SK-N-SH (cell line): Measurements from ENCODE around the gene ENOX1. TPM values are rescaled to one million over a fixed set of nuclear protein-coding genes. Genes with fewer than 3 reads are reported as not detected.

ENCODE experiments used
- CTCF ChIA-PET: fragments of 300-600, 350-600 bp; formaldehyde crosslinking; extraction: SDS; loops from one replicate; lab custom pipeline; 2021; lab: Yijun Ruan, JAX
- POLR2A ChIA-PET: fragments of 350-600 bp; sonication (Branson Sonifier 250); formaldehyde crosslinking; extraction: SDS; loops from one replicate; lab custom pipeline; 2020; ENCODE audit warnings: antibody characterized with exemption, inconsistent platforms; lab: Yijun Ruan, JAX
- DNase-seq: peaks from one replicate; pipeline ENCODE4 v3.0.0; 2012
- H2AFZ ChIP-seq: fragments of 200-600 bp; sonication (generic); 2 replicates; pipeline ENCODE4 v1.8.1; 2016; ENCODE audit warnings: antibody characterized with exemption, mild to moderate bottlenecking, low read depth
- H3F3A ChIP-seq: fragments of 200-600 bp; sonication (generic); replicated peaks from 2 replicates; pipeline ENCODE3; 2016; ENCODE audit warnings: antibody characterized with exemption, mild to moderate bottlenecking; ENCODE audit not compliant: insufficient read depth
- H3K27ac ChIP-seq, 2 experiments: fragments of 200-500 bp in 1 of 2; fragments of 200-600 bp in 1 of 2; sonication (Bioruptor generic) in 1 of 2; sonication (generic), shearing (Covaris generic) in 1 of 2; 2 replicates each; pipeline versions ENCODE4 v1.5.1 to v1.6.1; 2014 to 2016; ENCODE audit warnings: low read depth in 2 of 2, inconsistent platforms in 1 of 2, low read length in 1 of 2, mild to moderate bottlenecking in 1 of 2, mixed read lengths in 1 of 2
- H3K27me3 ChIP-seq: fragments of 200-600 bp; sonication (generic), shearing (Covaris generic); 2 replicates; pipeline ENCODE4 v1.6.1; 2016; ENCODE audit warnings: mixed run types; ENCODE audit not compliant: insufficient read depth
- H3K36me3 ChIP-seq, 2 experiments: fragments of 200-500 bp in 1 of 2; fragments of 200-600 bp in 1 of 2; sonication (Bioruptor generic) in 1 of 2; sonication (generic) in 1 of 2; replicated peaks in 1 of 2; 2 replicates each; pipeline versions ENCODE3 to v1.5.1; 2014 to 2016; ENCODE audit warnings: low read length in 1 of 2, mild to moderate bottlenecking in 1 of 2; ENCODE audit not compliant: insufficient read depth in 2 of 2, control insufficient read depth in 1 of 2
- H3K4me1 ChIP-seq, 2 experiments: fragments of 200-500 bp in 1 of 2; fragments of 200-600 bp in 1 of 2; sonication (Bioruptor generic) in 1 of 2; sonication (generic), shearing (Covaris generic) in 1 of 2; 2 replicates each; pipeline versions ENCODE4 v1.5.1 to v1.6.1; 2014 to 2016; ENCODE audit warnings: low read depth in 1 of 2, low read length in 1 of 2, mixed run types in 1 of 2; ENCODE audit not compliant: insufficient read depth in 2 of 2, control insufficient read depth in 1 of 2
- H3K4me2 ChIP-seq: fragments of 200-600 bp; sonication (generic), shearing (Covaris generic); 2 replicates; pipeline ENCODE4 v1.6.1; 2017; ENCODE audit warnings: mixed run types
- H3K4me3 ChIP-seq, 2 experiments: fragments of 200-500 bp in 1 of 2; fragments of 200-600 bp in 1 of 2; sonication (Bioruptor generic) in 1 of 2; sonication (generic), shearing (Covaris generic) in 1 of 2; 2 replicates each; pipeline versions ENCODE4 v1.5.1 to v1.8.1; 2014 to 2016; ENCODE audit warnings: low read depth in 2 of 2, inconsistent platforms in 1 of 2, low read length in 1 of 2, mild to moderate bottlenecking in 1 of 2, mixed read lengths in 1 of 2, moderate library complexity in 1 of 2
- H3K79me2 ChIP-seq: fragments of 200-600 bp; sonication (generic); 2 replicates; pipeline ENCODE4 v1.8.1; 2017; ENCODE audit warnings: mild to moderate bottlenecking; ENCODE audit not compliant: insufficient read depth
- H3K9ac ChIP-seq: fragments of 200-600 bp; sonication (generic); 2 replicates; pipeline ENCODE4 v1.6.1; 2017; ENCODE audit warnings: mixed run types
- H3K9me2 ChIP-seq: fragments of 200-600 bp; sonication (generic); 2 replicates; pipeline ENCODE4 v1.6.1; 2017; ENCODE audit warnings: mixed run types
- H3K9me3 ChIP-seq: fragments of 200-600 bp; sonication (generic); 2 replicates; pipeline ENCODE4 v1.6.1; 2017; ENCODE audit warnings: mixed run types, mild to moderate bottlenecking, moderate library complexity
- H4K20me1 ChIP-seq: fragments of 200-600 bp; sonication (generic); 2 replicates; pipeline ENCODE4 v1.6.1; 2017; ENCODE audit warnings: mild to moderate bottlenecking, mixed run types; ENCODE audit not compliant: insufficient read depth
- EP300 ChIP-seq, 2 experiments: IDR thresholded peaks; 2 replicates each; pipeline versions ENCODE4 v1.4.0 to v1.6.1; 2012; ENCODE audit warnings: borderline replicate concordance in 1 of 2, low read depth in 1 of 2, low read length in 1 of 2
- EZH2phosphoT487 ChIP-seq: fragments of 200-600 bp; sonication (generic); IDR thresholded peaks from 2 replicates; pipeline ENCODE4 v1.6.1; 2017; ENCODE audit warnings: low read depth, mixed run types, mild to moderate bottlenecking, antibody characterized with exemption, moderate library complexity, borderline replicate concordance
- FOXJ3 ChIP-seq: sonication (generic); formaldehyde crosslinking; IDR thresholded peaks from 2 replicates; pipeline ENCODE4 v1.5.1; 2020; ENCODE audit warnings: mild to moderate bottlenecking, missing genetic modification reagents
- GABPA ChIP-seq: IDR thresholded peaks from 2 replicates; pipeline ENCODE4 v1.4.0; 2012; ENCODE audit warnings: low read depth, mild to moderate bottlenecking
- GATA2 ChIP-seq: sonication (generic); formaldehyde crosslinking; IDR thresholded peaks from 2 replicates; pipeline ENCODE4 v1.5.0; 2020; ENCODE audit warnings: mild to moderate bottlenecking, missing genetic modification reagents
- NFIC ChIP-seq: IDR thresholded peaks from 2 replicates; pipeline ENCODE4 v1.4.0; 2012; ENCODE audit warnings: borderline replicate concordance
- NRF1 ChIP-seq: IDR thresholded peaks from 2 replicates; pipeline ENCODE4 v1.6.1; 2012; ENCODE audit warnings: low read depth, mild to moderate bottlenecking, low read length
- POLR2AphosphoS5 ChIP-seq: IDR thresholded peaks from 2 replicates; pipeline ENCODE4 v1.6.1; 2012; ENCODE audit warnings: low read depth, low read length
- RAD21 ChIP-seq: IDR thresholded peaks from 2 replicates; pipeline ENCODE4 v1.6.1; 2012; ENCODE audit warnings: mild to moderate bottlenecking, low read length
- RCOR1 ChIP-seq: fragments of 150-350 bp; IDR thresholded peaks from 2 replicates; pipeline ENCODE4 v1.6.1; 2017; ENCODE audit warnings: antibody characterized with exemption, low read length
- RFX5 ChIP-seq: IDR thresholded peaks from 2 replicates; pipeline ENCODE4 v1.6.1; 2012; ENCODE audit warnings: mild to moderate bottlenecking, improper control_type of control experiment, low read length
- RXRA ChIP-seq: IDR thresholded peaks from 2 replicates; pipeline ENCODE4 v1.4.0; 2012; ENCODE audit warnings: low read depth, mild to moderate bottlenecking, borderline replicate concordance
- SIN3A ChIP-seq: IDR thresholded peaks from 2 replicates; pipeline ENCODE4 v1.6.1; 2012; ENCODE audit warnings: low read depth, mild to moderate bottlenecking, low read length, moderate library complexity, borderline replicate concordance
- TCF12 ChIP-seq: IDR thresholded peaks from 2 replicates; pipeline ENCODE4 v1.4.0; 2012
- WGBS: methylation state at CpG from one replicate; pipeline ENCODE4 v1.1.6; 2017; ENCODE audit warnings: low lambda C conversion rate; 5-methylcytosine and 5-hydroxymethylcytosine counted together
- polyA plus RNA-seq, 3 experiments: library from polyadenylated mRNA; depleted of rRNA; stranded (reverse); fragments of >200 nt; gene quantifications; 2 replicates each; pipeline ENCODE4 v1.2.3, GENCODE V29; 2012
- TF ChIP-seq, protein P1 (sequence below): fragments of 200-600 bp; sonication (generic); IDR thresholded peaks from 2 replicates; pipeline ENCODE4 v1.6.1; 2017; ENCODE audit warnings: antibody characterized with exemption, mild to moderate bottlenecking, moderate library complexity
- TF ChIP-seq, protein P2 (sequence below): fragments of 150-350 bp; IDR thresholded peaks from 2 replicates; pipeline ENCODE4 v1.6.1; 2016; ENCODE audit warnings: mild to moderate bottlenecking, low read depth, low read length
- TF ChIP-seq, protein P3 (sequence below): IDR thresholded peaks from 2 replicates; pipeline ENCODE4 v1.4.0; 2012; ENCODE audit warnings: low read depth, borderline replicate concordance
- TF ChIP-seq, protein P4 (sequence below): IDR thresholded peaks from 2 replicates; pipeline ENCODE4; 2012

ENOX1 gene
- polyA plus RNA-seq, 1 of the 3 experiments (the other 2 are of a cell fraction), result 5.8 TPM

DNA sequence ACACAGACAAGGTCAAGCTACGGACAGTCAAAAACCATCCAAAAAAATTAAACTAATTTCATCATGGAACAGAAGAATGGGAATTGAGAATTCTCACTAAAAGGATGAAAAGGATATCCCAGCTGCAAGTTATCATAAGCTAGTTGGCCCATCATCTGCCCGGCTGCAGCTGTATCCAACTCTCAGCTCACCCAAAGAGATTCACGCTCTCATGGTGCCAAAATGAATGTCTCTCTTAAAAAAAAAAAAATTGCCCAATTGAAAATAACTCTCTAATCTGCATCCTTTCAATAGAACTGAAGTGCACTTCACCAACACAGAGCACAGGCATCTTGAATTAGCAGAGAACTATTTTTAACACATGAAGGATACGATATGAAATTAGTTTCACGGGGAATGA, 20.0 kb downstream of the ENOX1 start (continued):
- TF ChIP-seq EZH2phosphoT487, result no peak

DNA sequence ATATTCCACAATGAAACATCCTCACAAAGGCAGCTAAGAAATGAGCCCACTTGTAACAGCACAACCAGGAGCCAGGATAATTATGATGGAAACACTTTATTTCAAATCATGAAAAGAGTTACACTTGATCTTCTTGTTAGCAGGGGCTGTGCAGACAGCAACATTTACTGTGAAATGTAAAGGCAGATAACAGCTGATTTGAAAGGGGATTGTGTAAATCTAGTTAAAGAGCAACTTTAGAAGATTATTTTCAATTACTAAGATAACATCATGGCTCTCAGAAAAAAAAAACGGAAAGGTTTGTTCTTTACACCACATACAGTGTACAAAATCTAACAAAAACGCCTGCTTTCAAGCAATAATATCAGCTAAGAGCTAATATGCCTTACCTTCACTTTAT, 22.4 kb downstream of the ENOX1 start:
- Histone ChIP-seq H3K9me2 (no peaks in the 10 kb centered on the region), H3K9ac (no peak overlapping the region), H3K4me3 (no peak overlapping the region), H3F3A (no peaks in the 10 kb centered on the region), H3K36me3 (no peaks in the 10 kb centered on the region), H4K20me1 (no peaks in the 10 kb centered on the region)
- no peak for DNase-seq
- CTCF ChIA-PET, result interaction anchor here (0.7 to 1.8 kb wide), 4 partner anchors 12 to 61 kb away, joined by 3 to 5 read pairs (median 3); partner anchors contain the start of gene ENOX1
- WGBS, result 40% methylated on average over 2 of the region's 2 CpGs
- TF ChIP-seq RCOR1 (peak; percentile 27; the same call in 1 of the 2 replicates), RFX5 (no peak), EP300 (IDR thresholded peaks at IDR 0.05; ENCODE audit: borderline replicate concordance in 1 of 2, low read depth in 1 of 2, low read length in 1 of 2) (peak in 1 of 2 experiments; percentile 24; a peak in 1 of 4 replicates), GATA2 (CRISPR knock-in tag) (peak; percentile 71)
- TF ChIP-seq, all 33 proteins: peak for 3
- no peak overlapping the region for H3K27ac ChIP-seq
- H3K27me3 ChIP-seq, result no peaks in the 10 kb centered on the region
- no peak overlapping the region for H3K4me2 ChIP-seq
- no peak overlapping the region for H2AFZ ChIP-seq
- H3K9me3 ChIP-seq, result no peaks in the 10 kb centered on the region
- no peaks in the 10 kb centered on the region for H3K79me2 ChIP-seq
- POLR2A ChIA-PET, result no interaction called here
- peaks cover 0 to 34% of the 10 kb centered on the region in 2 experiments; a peak in 2 of 4 replicates for H3K4me1 ChIP-seq

DNA sequence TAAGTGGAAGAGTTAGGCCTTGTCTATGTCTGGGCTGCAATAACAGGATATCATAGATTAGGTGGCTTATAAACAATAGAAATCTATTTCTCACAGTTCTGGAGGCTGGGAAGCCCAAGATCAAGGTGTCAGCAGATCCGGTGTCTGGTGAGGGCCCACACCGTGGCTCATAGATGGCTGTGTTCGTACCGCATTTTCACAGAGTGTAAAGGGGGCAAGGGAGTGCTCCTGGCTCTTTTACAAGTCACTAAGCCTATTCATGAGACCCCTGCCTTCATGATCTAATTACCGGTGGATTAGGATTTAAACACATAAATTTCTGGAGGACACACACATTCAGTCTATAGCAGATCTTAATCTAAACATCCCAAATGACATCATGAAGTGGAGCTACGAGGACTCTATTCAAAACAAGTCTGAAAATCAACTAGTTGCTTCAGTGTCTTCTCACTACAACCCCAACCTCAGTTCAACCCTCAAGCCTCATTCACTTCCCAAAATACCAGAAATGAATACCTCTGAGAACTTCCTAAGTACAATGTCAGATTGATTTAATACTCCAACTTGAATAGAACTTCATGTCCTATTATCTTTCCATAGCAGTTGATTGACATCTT, 23.5 kb downstream of the ENOX1 start:
- WGBS, result 96% methylated on average over 6 of the region's 6 CpGs
- H2AFZ ChIP-seq, result no peak overlapping the region
- POLR2A ChIA-PET, result no interaction called here
- H3K27ac ChIP-seq, result no peak overlapping the region
- CTCF ChIA-PET, result interaction anchor here (0.7 to 1.8 kb wide), 4 partner anchors 13 to 82 kb away, joined by 3 to 5 read pairs (median 4); partner anchors contain the start of gene ENOX1
- H3K9ac ChIP-seq, result no peak overlapping the region
- H4K20me1 ChIP-seq, result no peaks in the 10 kb centered on the region
- peaks cover 0 to 34% of the 10 kb centered on the region in 2 experiments; a peak in 2 of 4 replicates for H3K4me1 ChIP-seq
- H3K4me2 ChIP-seq, result no peak overlapping the region
- no peaks in the 10 kb centered on the region for H3K79me2 ChIP-seq
- no peaks in the 10 kb centered on the region for H3K27me3 ChIP-seq
- H3F3A ChIP-seq, result no peaks in the 10 kb centered on the region
- H3K36me3 ChIP-seq, result no peaks in the 10 kb centered on the region
- H3K4me3 ChIP-seq, result no peak overlapping the region
- no peaks in the 10 kb centered on the region for H3K9me2 ChIP-seq
- no peaks in the 10 kb centered on the region for H3K9me3 ChIP-seq
- DNase-seq, result no peak
- TF ChIP-seq RAD21, result no peak
- TF ChIP-seq GABPA, result no peak
- no peak for TF ChIP-seq SIN3A
- no peak for TF ChIP-seq RXRA
- TF ChIP-seq, protein P1, sequence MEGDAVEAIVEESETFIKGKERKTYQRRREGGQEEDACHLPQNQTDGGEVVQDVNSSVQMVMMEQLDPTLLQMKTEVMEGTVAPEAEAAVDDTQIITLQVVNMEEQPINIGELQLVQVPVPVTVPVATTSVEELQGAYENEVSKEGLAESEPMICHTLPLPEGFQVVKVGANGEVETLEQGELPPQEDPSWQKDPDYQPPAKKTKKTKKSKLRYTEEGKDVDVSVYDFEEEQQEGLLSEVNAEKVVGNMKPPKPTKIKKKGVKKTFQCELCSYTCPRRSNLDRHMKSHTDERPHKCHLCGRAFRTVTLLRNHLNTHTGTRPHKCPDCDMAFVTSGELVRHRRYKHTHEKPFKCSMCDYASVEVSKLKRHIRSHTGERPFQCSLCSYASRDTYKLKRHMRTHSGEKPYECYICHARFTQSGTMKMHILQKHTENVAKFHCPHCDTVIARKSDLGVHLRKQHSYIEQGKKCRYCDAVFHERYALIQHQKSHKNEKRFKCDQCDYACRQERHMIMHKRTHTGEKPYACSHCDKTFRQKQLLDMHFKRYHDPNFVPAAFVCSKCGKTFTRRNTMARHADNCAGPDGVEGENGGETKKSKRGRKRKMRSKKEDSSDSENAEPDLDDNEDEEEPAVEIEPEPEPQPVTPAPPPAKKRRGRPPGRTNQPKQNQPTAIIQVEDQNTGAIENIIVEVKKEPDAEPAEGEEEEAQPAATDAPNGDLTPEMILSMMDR, result no peak
- no peak for TF ChIP-seq FOXJ3 (CRISPR knock-in tag)
- no peak for TF ChIP-seq POLR2AphosphoS5
- no peak for TF ChIP-seq RCOR1
- TF ChIP-seq, protein P2, sequence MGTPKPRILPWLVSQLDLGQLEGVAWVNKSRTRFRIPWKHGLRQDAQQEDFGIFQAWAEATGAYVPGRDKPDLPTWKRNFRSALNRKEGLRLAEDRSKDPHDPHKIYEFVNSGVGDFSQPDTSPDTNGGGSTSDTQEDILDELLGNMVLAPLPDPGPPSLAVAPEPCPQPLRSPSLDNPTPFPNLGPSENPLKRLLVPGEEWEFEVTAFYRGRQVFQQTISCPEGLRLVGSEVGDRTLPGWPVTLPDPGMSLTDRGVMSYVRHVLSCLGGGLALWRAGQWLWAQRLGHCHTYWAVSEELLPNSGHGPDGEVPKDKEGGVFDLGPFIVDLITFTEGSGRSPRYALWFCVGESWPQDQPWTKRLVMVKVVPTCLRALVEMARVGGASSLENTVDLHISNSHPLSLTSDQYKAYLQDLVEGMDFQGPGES, result no peak
- TF ChIP-seq, protein P3, sequence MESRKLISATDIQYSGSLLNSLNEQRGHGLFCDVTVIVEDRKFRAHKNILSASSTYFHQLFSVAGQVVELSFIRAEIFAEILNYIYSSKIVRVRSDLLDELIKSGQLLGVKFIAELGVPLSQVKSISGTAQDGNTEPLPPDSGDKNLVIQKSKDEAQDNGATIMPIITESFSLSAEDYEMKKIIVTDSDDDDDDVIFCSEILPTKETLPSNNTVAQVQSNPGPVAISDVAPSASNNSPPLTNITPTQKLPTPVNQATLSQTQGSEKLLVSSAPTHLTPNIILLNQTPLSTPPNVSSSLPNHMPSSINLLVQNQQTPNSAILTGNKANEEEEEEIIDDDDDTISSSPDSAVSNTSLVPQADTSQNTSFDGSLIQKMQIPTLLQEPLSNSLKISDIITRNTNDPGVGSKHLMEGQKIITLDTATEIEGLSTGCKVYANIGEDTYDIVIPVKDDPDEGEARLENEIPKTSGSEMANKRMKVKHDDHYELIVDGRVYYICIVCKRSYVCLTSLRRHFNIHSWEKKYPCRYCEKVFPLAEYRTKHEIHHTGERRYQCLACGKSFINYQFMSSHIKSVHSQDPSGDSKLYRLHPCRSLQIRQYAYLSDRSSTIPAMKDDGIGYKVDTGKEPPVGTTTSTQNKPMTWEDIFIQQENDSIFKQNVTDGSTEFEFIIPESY, result no peak
- no peak for TF ChIP-seq TCF12
- TF ChIP-seq EZH2phosphoT487, result no peak
- TF ChIP-seq GATA2 (CRISPR knock-in tag), result no peak
- TF ChIP-seq NRF1, result no peak
- no peak for TF ChIP-seq NFIC
- TF ChIP-seq, protein P4, sequence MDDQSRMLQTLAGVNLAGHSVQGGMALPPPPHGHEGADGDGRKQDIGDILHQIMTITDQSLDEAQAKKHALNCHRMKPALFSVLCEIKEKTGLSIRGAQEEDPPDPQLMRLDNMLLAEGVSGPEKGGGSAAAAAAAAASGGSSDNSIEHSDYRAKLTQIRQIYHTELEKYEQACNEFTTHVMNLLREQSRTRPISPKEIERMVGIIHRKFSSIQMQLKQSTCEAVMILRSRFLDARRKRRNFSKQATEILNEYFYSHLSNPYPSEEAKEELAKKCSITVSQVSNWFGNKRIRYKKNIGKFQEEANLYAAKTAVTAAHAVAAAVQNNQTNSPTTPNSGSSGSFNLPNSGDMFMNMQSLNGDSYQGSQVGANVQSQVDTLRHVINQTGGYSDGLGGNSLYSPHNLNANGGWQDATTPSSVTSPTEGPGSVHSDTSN, result no peak
